ENCODE results near the gene AGBL5. TPM values are rescaled to one million over a fixed set of nuclear protein-coding genes. Genes with fewer than 3 reads are reported as not detected.

The AGBL5 gene
- total RNA-seq, 1 experiment from 2014 or later, result 55.4 TPM

GRCh38 chr2:27019931-27020855 lies 31.3 kb upstream of the AGBL5 start:
- Histone ChIP-seq H3K14ac (ENCODE audit: insufficient read depth, low read length) (no peak overlapping the region), H3K79me2 (ENCODE audit: insufficient read depth, low read length) (no peaks in the 10 kb centered on the region), H2BK15ac (ENCODE audit: low read depth, low read length) (no peak overlapping the region), H3K18ac (ENCODE audit: insufficient read length, low read depth, low read length) (no peak overlapping the region), H3K56ac (ENCODE audit: insufficient read length, low read depth, low read length) (no peak overlapping the region), H2AFZ (ENCODE audit: low read length) (no peak overlapping the region), H4K5ac (ENCODE audit: insufficient read length, low read depth, low read length) (no peak overlapping the region), H3K23ac (ENCODE audit: insufficient read length, low read depth, low read length) (no peak overlapping the region), H3K4me2 (ENCODE audit: insufficient read depth, insufficient read length, low read length) (no peak overlapping the region), H3K9ac (ENCODE audit: extremely low read depth, insufficient read length, low read length) (no peak overlapping the region), H2AK5ac (ENCODE audit: insufficient read length, low read length) (no peak overlapping the region), H3T11ph (ENCODE audit: low read length) (no peak overlapping the region), H3K23me2 (ENCODE audit: insufficient read length, low read depth, low read length, poor library complexity, severe bottlenecking) (no peaks in the 10 kb centered on the region), H2BK120ac (ENCODE audit: low read depth, low read length, poor library complexity, severe bottlenecking) (no peak overlapping the region), H2BK12ac (ENCODE audit: insufficient read length, low read depth, low read length) (no peak overlapping the region), H3K9me3 (ENCODE audit: control insufficient read depth, low read depth, low read length) (no peaks in the 10 kb centered on the region), H4K91ac (ENCODE audit: insufficient read length, low read depth, low read length) (no peak overlapping the region), H4K20me1 (ENCODE audit: control insufficient read depth, insufficient read depth, insufficient read length) (no peaks in the 10 kb centered on the region), H4K8ac (replicated peaks; ENCODE audit: insufficient read length, low read depth, low read length) (no peak overlapping the region), H3K4ac (ENCODE audit: low read depth, low read length) (no peak overlapping the region), H3K4me1 (ENCODE audit: insufficient read depth, low read length) (peaks cover 4% of the 10 kb centered on the region; the same call in 1 of the 2 replicates), H2BK5ac (ENCODE audit: insufficient read length, low read length) (no peak overlapping the region), H3K79me1 (ENCODE audit: insufficient read depth, low read depth, low read length, poor library complexity, severe bottlenecking) (no peaks in the 10 kb centered on the region), H2BK20ac (ENCODE audit: low read depth, low read length, poor library complexity, severe bottlenecking) (no peak overlapping the region), H3K27me3 (ENCODE audit: insufficient read depth, low read length) (no peaks in the 10 kb centered on the region; the same call in 1 of the 2 replicates), H3K27ac (ENCODE audit: insufficient read length, low read depth, low read length) (no peak overlapping the region)
- H3K27ac Mint-ChIP-seq, result peak overlapping the region in 1 of 3 experiments; percentile 25; a peak in 1 of 7 replicates
- no CpG with 5 or more reads among the region's 9 CpGs for WGBS (ENCODE audit: extremely low coverage, insufficient read length, low lambda C conversion rate)
- DNase-seq, result no peak
- no peak overlapping the region for H3K4me3 Mint-ChIP-seq
- H3K36me3 Mint-ChIP-seq (ENCODE audit: insufficient read depth in 1 of 3, low read depth in 3 of 3), result peaks cover 0 to 7% (median 7%) of the 10 kb centered on the region in 3 experiments; a peak in 6 of 7 replicates
- peaks cover 12 to 20% of the 10 kb centered on the region in 2 experiments for H3K4me1 Mint-ChIP-seq
- TF ChIP-seq, protein P1, sequence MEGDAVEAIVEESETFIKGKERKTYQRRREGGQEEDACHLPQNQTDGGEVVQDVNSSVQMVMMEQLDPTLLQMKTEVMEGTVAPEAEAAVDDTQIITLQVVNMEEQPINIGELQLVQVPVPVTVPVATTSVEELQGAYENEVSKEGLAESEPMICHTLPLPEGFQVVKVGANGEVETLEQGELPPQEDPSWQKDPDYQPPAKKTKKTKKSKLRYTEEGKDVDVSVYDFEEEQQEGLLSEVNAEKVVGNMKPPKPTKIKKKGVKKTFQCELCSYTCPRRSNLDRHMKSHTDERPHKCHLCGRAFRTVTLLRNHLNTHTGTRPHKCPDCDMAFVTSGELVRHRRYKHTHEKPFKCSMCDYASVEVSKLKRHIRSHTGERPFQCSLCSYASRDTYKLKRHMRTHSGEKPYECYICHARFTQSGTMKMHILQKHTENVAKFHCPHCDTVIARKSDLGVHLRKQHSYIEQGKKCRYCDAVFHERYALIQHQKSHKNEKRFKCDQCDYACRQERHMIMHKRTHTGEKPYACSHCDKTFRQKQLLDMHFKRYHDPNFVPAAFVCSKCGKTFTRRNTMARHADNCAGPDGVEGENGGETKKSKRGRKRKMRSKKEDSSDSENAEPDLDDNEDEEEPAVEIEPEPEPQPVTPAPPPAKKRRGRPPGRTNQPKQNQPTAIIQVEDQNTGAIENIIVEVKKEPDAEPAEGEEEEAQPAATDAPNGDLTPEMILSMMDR (conservative IDR thresholded peaks at IDR 0.05), result no peak
- H3K9me3 Mint-ChIP-seq, result no peaks in the 10 kb centered on the region; a peak in 1 of 5 replicates
- H3K27me3 Mint-ChIP-seq (ENCODE audit: low read depth), result peaks cover 4% of the 10 kb centered on the region
